ENCODE data around the gene ENO4. TPM values are rescaled to one million over a fixed set of nuclear protein-coding genes. Genes with fewer than 3 reads are reported as not detected.

Gene ENO4
- total RNA-seq, 6 donors from 2014 or later = 0.06 to 3.0 (median 1.1) TPM

- no peak for ATAC-seq (ENCODE audit: low FRiP score in 2 of 2)
- H3K36me3 ChIP-seq = peaks cover 0 to 6% (median 2%) of the 10 kb centered on the region in 4 donors
- DNase-seq = no peak
- no peaks in the 10 kb centered on the region for H3K9me3 ChIP-seq
- WGBS, 2 donors = 89 to 92% methylated on average over 6 of the region's 6 CpGs
- no peak overlapping the region for H3K27ac ChIP-seq
- H3K27me3 ChIP-seq = no peaks in the 10 kb centered on the region
- H3K4me3 ChIP-seq = no peak overlapping the region
- TF ChIP-seq EP300 (IDR thresholded peaks at IDR 0.05) = no peak
- TF ChIP-seq POLR2AphosphoS5 (IDR thresholded peaks at IDR 0.05) = no peak
- no peak for TF ChIP-seq POLR2A (IDR thresholded peaks at IDR 0.05)
- TF ChIP-seq CTCF (IDR thresholded peaks at IDR 0.05) = no peak
- no peaks in the 10 kb centered on the region for H3K4me1 ChIP-seq
These were observed 82.5 kb downstream of the ENO4 start for GRCh38 chr10:116931806-116932205.

Other genes with a start within 250 kb of the ENO4 start
- gene PNLIPRP2, start 228.5 kb upstream of the ENO4 start, total RNA-seq = under 1 TPM in 2 of 6 donors, not detected in 4; 0.49 to 0.88 TPM
- 10 to 100 TPM in 2 of 6 donors, 1 to 10 TPM in 4; 4.2 to 11.6 (median 6.1) TPM for gene HSPA12A, start 106.9 kb upstream of the ENO4 start, total RNA-seq
- 10 to 100 TPM; 32.3 to 67.9 (median 37.2) TPM for gene SHTN1, start 155.7 kb downstream of the ENO4 start, total RNA-seq